PC-9 (cell line): ENCODE data around the gene FTO.

Experiments used
- EZH2 ChIP-seq: fragments of 200-600 bp; sonication (generic); IDR thresholded peaks from 2 replicates; pipeline ENCODE4 v1.8.0; 2017; ENCODE audit warnings: antibody characterized with exemption, low read depth
- TF ChIP-seq, protein P1 (sequence below): fragments of 200-600 bp; sonication (generic); conservative IDR thresholded peaks from 2 replicates; pipeline ENCODE4 v1.6.1; 2017; ENCODE audit warnings: mixed run types, antibody characterized with exemption, mild to moderate bottlenecking, moderate library complexity

GRCh38 chr16:53839150-53839549, 135.2 kb downstream of the FTO start:
- TF ChIP-seq, protein P1, sequence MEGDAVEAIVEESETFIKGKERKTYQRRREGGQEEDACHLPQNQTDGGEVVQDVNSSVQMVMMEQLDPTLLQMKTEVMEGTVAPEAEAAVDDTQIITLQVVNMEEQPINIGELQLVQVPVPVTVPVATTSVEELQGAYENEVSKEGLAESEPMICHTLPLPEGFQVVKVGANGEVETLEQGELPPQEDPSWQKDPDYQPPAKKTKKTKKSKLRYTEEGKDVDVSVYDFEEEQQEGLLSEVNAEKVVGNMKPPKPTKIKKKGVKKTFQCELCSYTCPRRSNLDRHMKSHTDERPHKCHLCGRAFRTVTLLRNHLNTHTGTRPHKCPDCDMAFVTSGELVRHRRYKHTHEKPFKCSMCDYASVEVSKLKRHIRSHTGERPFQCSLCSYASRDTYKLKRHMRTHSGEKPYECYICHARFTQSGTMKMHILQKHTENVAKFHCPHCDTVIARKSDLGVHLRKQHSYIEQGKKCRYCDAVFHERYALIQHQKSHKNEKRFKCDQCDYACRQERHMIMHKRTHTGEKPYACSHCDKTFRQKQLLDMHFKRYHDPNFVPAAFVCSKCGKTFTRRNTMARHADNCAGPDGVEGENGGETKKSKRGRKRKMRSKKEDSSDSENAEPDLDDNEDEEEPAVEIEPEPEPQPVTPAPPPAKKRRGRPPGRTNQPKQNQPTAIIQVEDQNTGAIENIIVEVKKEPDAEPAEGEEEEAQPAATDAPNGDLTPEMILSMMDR, result no peak
- no peak for TF ChIP-seq EZH2
